Muscle of leg (tissue), 11 donors: ENCODE results near the gene PPM1E. TPM values are rescaled to one million over a fixed set of nuclear protein-coding genes. Genes with fewer than 3 reads are reported as not detected.
"Not testable (repeated sequence)": the region's sequence is repeated elsewhere in the genome, so short reads cannot be mapped to it uniquely, and the experiment has no call there.

Experiments used
- DNase-seq: peaks from one replicate; pipeline ENCODE4 v3.0.0; 2013
- H3K27ac ChIP-seq: one replicate; pipeline ENCODE4 v1.5.1; 2013; ENCODE audit warnings: mild to moderate bottlenecking, low read length, control low read depth
- H3K27me3 ChIP-seq: one replicate; pipeline ENCODE4 v1.6.1; 2013; ENCODE audit warnings: low read length; ENCODE audit not compliant: control insufficient read depth, insufficient read depth
- H3K36me3 ChIP-seq: one replicate; pipeline ENCODE4 v1.6.1; 2013; ENCODE audit warnings: low read length; ENCODE audit not compliant: control insufficient read depth, insufficient read depth
- H3K4me1 ChIP-seq: one replicate; pipeline ENCODE4 v1.6.1; 2013; ENCODE audit warnings: low read length; ENCODE audit not compliant: control insufficient read depth, insufficient read depth
- H3K4me3 ChIP-seq: one replicate; pipeline ENCODE4 v1.5.1; 2013; ENCODE audit warnings: low read length, control low read depth
- H3K9me3 ChIP-seq: replicated peaks from 2 replicates; pipeline ENCODE4 v1.6.1; 2013; ENCODE audit warnings: low read depth, low read length; ENCODE audit not compliant: control insufficient read depth
- WGBS: methylation state at CpG from one replicate; pipeline ENCODE4 v1.1.5; 2013; ENCODE audit warnings: missing lambda C conversion rate; ENCODE audit not compliant: insufficient coverage; 5-methylcytosine and 5-hydroxymethylcytosine counted together
- polyA plus RNA-seq, 8 donors: library from polyadenylated mRNA; unstranded; fragments of 120-200 nt; gene quantifications; one replicate each; pipeline versions ENCODE4 v1.2.1 to v1.2.3, GENCODE V29; 2013; ENCODE audit warnings: inconsistent platforms in 1 of 8, low replicate concordance in 1 of 8; ENCODE audit not compliant: insufficient read length in 8 of 8, insufficient read depth in 1 of 8
- total RNA-seq: library from RNA; stranded (reverse); fragments of 120-200 nt; gene quantifications from one replicate; pipeline ENCODE4 v1.2.4, GENCODE V29; 2013

PPM1E gene
- total and polyA plus RNA-seq, 9 donors: 0.85 to 2.9 (median 1.7) TPM

GRCh38 chr17:58763263-58763662 lies 7.6 kb downstream of the PPM1E start:
- no CpG with 5 or more reads among the region's 1 CpG for WGBS
- H3K36me3 ChIP-seq: no peaks in the 10 kb centered on the region
- H3K4me3 ChIP-seq: no peak overlapping the region
- peaks cover 8% of the 10 kb centered on the region for H3K27me3 ChIP-seq
- H3K9me3 ChIP-seq: no peaks in the 10 kb centered on the region
- H3K27ac ChIP-seq: no peak overlapping the region
- H3K4me1 ChIP-seq: no peaks in the 10 kb centered on the region
- no peak for DNase-seq

- no peak overlapping the region for H3K4me3 ChIP-seq
- H3K9me3 ChIP-seq: no peaks in the 10 kb centered on the region
- no peak overlapping the region for H3K27ac ChIP-seq
- no peak for DNase-seq
- H3K36me3 ChIP-seq: no peaks in the 10 kb centered on the region
- no peaks in the 10 kb centered on the region for H3K4me1 ChIP-seq
- peaks cover 2% of the 10 kb centered on the region for H3K27me3 ChIP-seq
- 92% methylated on average over 2 of the region's 5 CpGs for WGBS
These were observed 8.7 kb downstream of the PPM1E start for GRCh38 chr17:58764373-58764772.

- 90% methylated on average over 2 of the region's 5 CpGs for WGBS
- not testable (repeated sequence) for H3K27ac ChIP-seq, H3K36me3 ChIP-seq, H3K9me3 ChIP-seq, H3K4me3 ChIP-seq, H3K4me1 ChIP-seq, DNase-seq, H3K27me3 ChIP-seq
These were observed 22.8 kb downstream of the PPM1E start for GRCh38 chr17:58778482-58778881.

GRCh38 chr17:58779446-58779845 lies 23.8 kb downstream of the PPM1E start:
- Histone ChIP-seq H3K27me3 (no peaks in the 10 kb centered on the region), H3K27ac (no peak overlapping the region), H3K4me3 (no peak overlapping the region), H3K36me3 (no peaks in the 10 kb centered on the region), H3K9me3 (no peaks in the 10 kb centered on the region), H3K4me1 (no peaks in the 10 kb centered on the region)
- WGBS: no CpG with 5 or more reads among the region's 1 CpG
- DNase-seq: no peak

- no peaks in the 10 kb centered on the region for H3K36me3 ChIP-seq
- H3K4me1 ChIP-seq: no peaks in the 10 kb centered on the region
- H3K9me3 ChIP-seq: no peaks in the 10 kb centered on the region
- peak; percentile 8 for DNase-seq
- H3K27me3 ChIP-seq: no peaks in the 10 kb centered on the region
- no peak overlapping the region for H3K27ac ChIP-seq
- no peak overlapping the region for H3K4me3 ChIP-seq
- WGBS: no CpG with 5 or more reads among the region's 4 CpGs
These were observed 27.7 kb downstream of the PPM1E start for GRCh38 chr17:58783380-58783779.

GRCh38 chr17:58785097-58785496 lies 29.4 kb downstream of the PPM1E start:
- no CpG with 5 or more reads among the region's 1 CpG for WGBS
- Histone ChIP-seq H3K27ac (no peak overlapping the region), H3K4me1 (no peaks in the 10 kb centered on the region), H3K36me3 (no peaks in the 10 kb centered on the region), H3K27me3 (no peaks in the 10 kb centered on the region), H3K9me3 (no peaks in the 10 kb centered on the region), H3K4me3 (no peak overlapping the region)
- no peak for DNase-seq

- no peak overlapping the region for H3K27ac ChIP-seq
- H3K9me3 ChIP-seq: no peaks in the 10 kb centered on the region
- H3K36me3 ChIP-seq: no peaks in the 10 kb centered on the region
- no peaks in the 10 kb centered on the region for H3K4me1 ChIP-seq
- peak; percentile 25 for DNase-seq
- H3K27me3 ChIP-seq: no peaks in the 10 kb centered on the region
- no CpG with 5 or more reads among the region's 3 CpGs for WGBS
- no peak overlapping the region for H3K4me3 ChIP-seq
These were observed 31.1 kb downstream of the PPM1E start for GRCh38 chr17:58786586-58787295.

GRCh38 chr17:58788199-58788598 lies 32.5 kb downstream of the PPM1E start:
- H3K36me3 ChIP-seq: no peaks in the 10 kb centered on the region
- DNase-seq: no peak
- H3K4me3 ChIP-seq: no peak overlapping the region
- H3K27me3 ChIP-seq: no peaks in the 10 kb centered on the region
- no peaks in the 10 kb centered on the region for H3K4me1 ChIP-seq
- no peaks in the 10 kb centered on the region for H3K9me3 ChIP-seq
- H3K27ac ChIP-seq: no peak overlapping the region
- WGBS: 92% methylated on average over 2 of the region's 7 CpGs

GRCh38 chr17:58789160-58789559 lies 33.5 kb downstream of the PPM1E start:
- Histone ChIP-seq H3K36me3 (no peaks in the 10 kb centered on the region), H3K9me3 (no peaks in the 10 kb centered on the region), H3K27me3 (no peaks in the 10 kb centered on the region), H3K4me3 (no peak overlapping the region), H3K27ac (no peak overlapping the region), H3K4me1 (no peaks in the 10 kb centered on the region)
- no peak for DNase-seq
- 71% methylated on average over 1 of the region's 3 CpGs for WGBS

- Histone ChIP-seq H3K36me3 (no peaks in the 10 kb centered on the region), H3K9me3 (no peaks in the 10 kb centered on the region), H3K4me1 (no peaks in the 10 kb centered on the region), H3K27me3 (no peaks in the 10 kb centered on the region), H3K27ac (no peak overlapping the region), H3K4me3 (no peak overlapping the region)
- DNase-seq: no peak
- 88% methylated on average over 1 of the region's 1 CpG for WGBS
These were observed 34.2 kb downstream of the PPM1E start for GRCh38 chr17:58789831-58790230.

GRCh38 chr17:58794508-58794907 lies 38.9 kb downstream of the PPM1E start:
- not testable (repeated sequence) for H3K4me1 ChIP-seq, H3K36me3 ChIP-seq, H3K27ac ChIP-seq, DNase-seq, H3K27me3 ChIP-seq, H3K4me3 ChIP-seq, H3K9me3 ChIP-seq
- no CpG with 5 or more reads among the region's 2 CpGs for WGBS
